ENCODE measurements around the gene POFUT1. TPM values are rescaled to one million over a fixed set of nuclear protein-coding genes. Genes with fewer than 3 reads are reported as not detected.

The POFUT1 gene
- total and polyA plus RNA-seq, 7 donors: 7.8 to 22.9 (median 16.3) TPM

DNA sequence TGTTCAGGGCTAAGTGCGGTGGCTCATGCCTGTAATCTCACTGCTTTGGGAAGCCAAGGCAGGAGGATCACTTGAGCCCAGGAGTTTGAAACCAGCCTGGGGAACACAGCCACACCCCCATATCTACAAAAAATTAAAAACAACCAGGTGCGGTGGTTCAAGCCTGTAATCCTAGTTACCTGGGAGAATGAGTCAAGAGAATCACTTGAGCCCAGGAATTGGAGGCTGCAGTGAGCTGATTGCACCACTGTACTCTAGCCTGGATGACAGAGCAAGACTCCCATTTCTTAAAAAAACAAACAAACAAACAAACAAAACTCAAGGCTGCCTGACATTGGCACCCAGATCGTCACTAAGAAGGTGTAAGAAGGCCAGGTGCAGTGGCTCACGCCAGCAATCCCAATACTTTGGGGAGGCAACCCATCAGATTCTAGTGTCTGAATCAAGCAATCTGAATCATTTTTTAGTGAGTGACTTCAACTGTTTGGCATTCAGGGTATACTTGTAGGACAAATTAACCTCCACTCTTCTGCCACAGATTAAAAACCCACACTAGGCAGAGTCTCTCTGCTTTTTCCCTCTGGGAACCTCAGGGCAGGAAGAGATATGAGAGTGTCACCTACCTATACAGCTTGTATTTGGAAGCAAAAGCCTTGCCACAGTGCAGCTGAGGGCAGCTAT, 6.2 kb upstream of the POFUT1 start:
- no peaks in the 10 kb centered on the region for H3K27me3 ChIP-seq (ENCODE audit: insufficient read depth in 3 of 3, low read length in 2 of 3)
- intact Hi-C loops (cut with DNase I): loop anchor here (5.0 to 10.0 kb wide), 3 partner anchors 49 to 153 kb away; partner anchors contain the start of gene ASXL1 (in 1 of the 2)
- H3K36me3 ChIP-seq (ENCODE audit: insufficient read depth in 1 of 2, low read depth in 1 of 2): peaks cover 13 to 56% of the 10 kb centered on the region in 2 donors
- H3K4me3 ChIP-seq: no peak overlapping the region
- DNase-seq (no peak), ATAC-seq (no peak)
- peak overlapping the region; percentile 96 for H3K27ac ChIP-seq
- TF ChIP-seq, protein P1, sequence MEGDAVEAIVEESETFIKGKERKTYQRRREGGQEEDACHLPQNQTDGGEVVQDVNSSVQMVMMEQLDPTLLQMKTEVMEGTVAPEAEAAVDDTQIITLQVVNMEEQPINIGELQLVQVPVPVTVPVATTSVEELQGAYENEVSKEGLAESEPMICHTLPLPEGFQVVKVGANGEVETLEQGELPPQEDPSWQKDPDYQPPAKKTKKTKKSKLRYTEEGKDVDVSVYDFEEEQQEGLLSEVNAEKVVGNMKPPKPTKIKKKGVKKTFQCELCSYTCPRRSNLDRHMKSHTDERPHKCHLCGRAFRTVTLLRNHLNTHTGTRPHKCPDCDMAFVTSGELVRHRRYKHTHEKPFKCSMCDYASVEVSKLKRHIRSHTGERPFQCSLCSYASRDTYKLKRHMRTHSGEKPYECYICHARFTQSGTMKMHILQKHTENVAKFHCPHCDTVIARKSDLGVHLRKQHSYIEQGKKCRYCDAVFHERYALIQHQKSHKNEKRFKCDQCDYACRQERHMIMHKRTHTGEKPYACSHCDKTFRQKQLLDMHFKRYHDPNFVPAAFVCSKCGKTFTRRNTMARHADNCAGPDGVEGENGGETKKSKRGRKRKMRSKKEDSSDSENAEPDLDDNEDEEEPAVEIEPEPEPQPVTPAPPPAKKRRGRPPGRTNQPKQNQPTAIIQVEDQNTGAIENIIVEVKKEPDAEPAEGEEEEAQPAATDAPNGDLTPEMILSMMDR (IDR thresholded peaks at IDR 0.05): no peak
- peaks cover 71% of the 10 kb centered on the region for H3K4me1 ChIP-seq
- WGBS, 3 donors: 63 to 74% (median 67%) methylated on average over 4 of the region's 4 CpGs
- H3K9me3 ChIP-seq: no peaks in the 10 kb centered on the region

DNA sequence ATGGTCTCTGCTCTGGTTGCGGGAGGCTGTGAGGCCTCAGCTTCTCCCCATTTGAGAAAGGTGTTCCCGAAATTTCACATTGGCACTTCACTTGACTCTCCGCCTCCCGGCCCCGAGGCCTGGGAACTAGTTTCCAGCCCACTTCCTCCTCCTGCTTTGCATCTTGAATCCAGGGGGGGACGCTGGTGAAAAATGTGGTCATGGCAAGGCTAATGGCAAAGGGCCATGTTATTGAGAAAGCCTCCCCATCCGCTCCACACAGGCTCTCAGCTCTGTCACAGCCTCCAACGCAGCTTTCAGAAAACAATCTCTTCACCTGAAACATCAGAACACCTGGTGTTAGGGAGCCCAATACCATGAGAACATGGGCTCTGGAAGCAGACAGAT, 5.7 kb upstream of the POFUT1 start:
- Histone ChIP-seq H3K9me3 (no peaks in the 10 kb centered on the region), H3K4me3 (no peak overlapping the region), H3K36me3 (ENCODE audit: insufficient read depth in 1 of 2, low read depth in 1 of 2) (peaks cover 12 to 51% of the 10 kb centered on the region in 2 donors), H3K27ac (peak overlapping the region; percentile 96), H3K4me1 (peaks cover 74% of the 10 kb centered on the region), H3K27me3 (ENCODE audit: insufficient read depth in 3 of 3, low read length in 2 of 3) (no peaks in the 10 kb centered on the region)
- TF ChIP-seq, protein P1 (IDR thresholded peaks at IDR 0.05): no peak
- intact Hi-C loops (cut with DNase I): loop anchor here (5.0 to 10.0 kb wide), 3 partner anchors 50 to 153 kb away; partner anchors contain the start of gene ASXL1 (in 1 of the 2)
- WGBS, 3 donors: 48 to 68% (median 50%) methylated on average over 8 of the region's 8 CpGs
- ATAC-seq (peak in 1 of 4 donors; percentile 34), DNase-seq (no peak)

DNA sequence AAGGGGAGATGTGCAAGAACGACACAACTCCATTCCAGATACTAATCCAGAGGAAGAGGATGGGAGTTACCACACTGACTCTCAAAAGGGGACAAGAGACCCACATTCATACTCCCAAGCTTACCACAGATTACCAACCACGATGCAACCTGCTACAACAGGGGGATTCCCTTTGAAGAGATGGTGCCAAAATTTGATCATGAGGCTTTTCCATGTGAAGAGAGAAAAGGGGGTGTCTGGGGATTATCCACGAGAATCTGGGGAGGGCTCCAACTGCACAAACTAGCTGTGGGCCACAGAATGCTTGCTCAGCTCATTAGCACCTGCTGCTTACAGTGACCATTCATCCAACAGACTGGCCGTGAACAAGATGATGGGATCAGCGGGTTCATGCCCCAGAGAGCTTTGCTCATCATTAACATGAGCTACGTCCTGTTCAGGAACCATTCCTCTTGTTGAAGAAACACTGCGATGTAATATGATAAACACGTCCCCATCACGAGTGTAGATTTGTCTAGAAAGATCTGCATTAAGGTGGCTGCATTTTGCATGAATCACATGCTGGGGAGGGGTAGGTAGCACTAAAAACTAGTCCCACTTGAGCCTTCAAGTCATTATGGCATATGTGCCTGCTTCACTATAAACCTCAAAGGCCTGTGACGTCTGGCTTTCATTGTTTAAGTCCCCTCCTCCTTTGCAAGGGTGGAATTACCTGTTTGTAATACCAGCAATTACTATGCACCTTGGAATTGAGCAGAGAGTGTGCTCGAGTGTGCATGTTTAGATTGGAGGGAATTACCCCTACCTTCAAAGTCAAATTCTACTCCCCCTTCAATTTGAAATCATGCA, 4.1 kb upstream of the POFUT1 start:
- Histone ChIP-seq H3K4me1 (peaks cover 76% of the 10 kb centered on the region), H3K4me3 (peak overlapping the region; percentile 91), H3K27ac (peak overlapping the region; percentile 96), H3K36me3 (ENCODE audit: insufficient read depth in 1 of 2, low read depth in 1 of 2) (peaks cover 7 to 35% of the 10 kb centered on the region in 2 donors), H3K9me3 (no peaks in the 10 kb centered on the region), H3K27me3 (ENCODE audit: insufficient read depth in 3 of 3, low read length in 2 of 3) (no peaks in the 10 kb centered on the region)
- peak in 2 of 4 donors; percentile 14 to 26 for ATAC-seq
- intact Hi-C loops (cut with DNase I): loop anchor here (5.0 to 10.0 kb wide), 3 partner anchors 51 to 151 kb away; partner anchors contain the start of gene ASXL1 (in 1 of the 2)
- WGBS, 3 donors: 22 to 38% (median 25%) methylated on average over 11 of the region's 11 CpGs
- TF ChIP-seq, protein P1 (IDR thresholded peaks at IDR 0.05): no peak
- no peak for DNase-seq

DNA sequence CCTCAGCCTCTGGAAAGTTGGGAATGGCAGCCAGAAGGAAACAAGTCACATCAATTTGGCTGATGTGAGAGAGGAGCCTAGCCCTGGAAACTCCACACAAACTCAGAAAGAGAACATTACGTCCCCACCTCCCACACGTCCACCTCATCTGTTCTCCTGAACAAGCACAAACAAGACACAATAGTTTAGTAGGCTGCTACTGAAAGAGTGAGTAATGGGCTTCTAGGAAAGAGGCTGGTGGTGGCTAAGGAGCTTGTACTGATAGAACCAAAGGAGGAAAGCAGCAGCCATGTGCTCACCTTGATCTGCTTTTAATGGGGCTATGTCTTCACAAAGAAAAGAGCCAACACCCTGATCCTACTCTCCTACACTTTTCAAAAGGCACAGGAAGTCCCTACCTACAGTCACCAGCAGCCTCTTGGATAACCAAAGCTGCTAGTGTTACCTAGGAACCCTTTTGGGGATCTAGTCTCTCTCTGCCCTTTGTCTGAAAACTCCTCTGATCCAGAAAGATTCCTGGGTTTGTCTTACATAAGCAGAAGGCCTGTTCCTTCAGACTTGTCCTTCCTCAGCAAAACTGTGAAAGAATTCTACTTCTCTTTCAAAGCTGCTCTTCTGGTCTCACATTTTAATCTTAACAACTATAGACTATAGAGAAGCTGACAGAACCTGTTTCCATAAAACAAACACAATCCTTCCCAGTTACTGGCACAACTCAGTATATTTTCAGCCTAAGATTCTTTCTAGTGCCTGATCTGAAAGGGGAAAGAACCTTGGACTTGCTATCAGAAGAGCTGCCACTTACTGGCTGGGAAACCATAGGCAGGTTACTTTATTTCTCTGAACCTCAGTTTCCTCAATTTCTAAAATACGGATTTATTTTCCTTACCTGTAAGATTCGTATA, 3.2 kb upstream of the POFUT1 start:
- Histone ChIP-seq H3K4me1 (peaks cover 75% of the 10 kb centered on the region), H3K4me3 (peak overlapping the region; percentile 91), H3K27ac (peak overlapping the region; percentile 96), H3K36me3 (ENCODE audit: insufficient read depth in 1 of 2, low read depth in 1 of 2) (peaks cover 3 to 26% of the 10 kb centered on the region in 2 donors), H3K27me3 (ENCODE audit: insufficient read depth in 3 of 3, low read length in 2 of 3) (no peaks in the 10 kb centered on the region), H3K9me3 (no peaks in the 10 kb centered on the region)
- WGBS, 3 donors: 31 to 53% (median 34%) methylated on average over 4 of the region's 4 CpGs
- DNase-seq (no peak), ATAC-seq (peak in 1 of 4 donors; percentile 36)
- intact Hi-C loops (cut with DNase I): loop anchor here (5.0 to 10.0 kb wide), 3 partner anchors 52 to 150 kb away; partner anchors contain the start of gene ASXL1 (in 1 of the 2)
- TF ChIP-seq, protein P1 (IDR thresholded peaks at IDR 0.05): no peak

Measured in psoas muscle (tissue), 8 donors.